Measurements from ENCODE around the gene CMIP.

The CMIP gene

GRCh38 chr16:81669473-81670350, 225.1 kb downstream of the CMIP start:
- no peak overlapping the region for H3K4me3 ChIP-seq (ENCODE audit: low read depth, low read length)
- TF ChIP-seq CTCF (IDR thresholded peaks at IDR 0.05; ENCODE audit: low read depth, low read length): no peak

GRCh38 chr16:81671738-81672597, 227.4 kb downstream of the CMIP start:
- TF ChIP-seq CTCF (IDR thresholded peaks at IDR 0.05; ENCODE audit: low read depth, low read length): no peak
- no peak overlapping the region for H3K4me3 ChIP-seq (ENCODE audit: low read depth, low read length)

GRCh38 chr16:81673432-81673831, 228.8 kb downstream of the CMIP start:
- TF ChIP-seq CTCF (IDR thresholded peaks at IDR 0.05; ENCODE audit: low read depth, low read length): no peak

GRCh38 chr16:81675662-81676061, 231.1 kb downstream of the CMIP start:
- H3K4me3 ChIP-seq (ENCODE audit: low read depth, low read length): no peak overlapping the region
- TF ChIP-seq CTCF (IDR thresholded peaks at IDR 0.05; ENCODE audit: low read depth, low read length): no peak

More at GRCh38 chr16:81673432-81673831, 228.8 kb downstream of the CMIP start:
- no peak overlapping the region for H3K4me3 ChIP-seq (ENCODE audit: low read depth, low read length)

GRCh38 chr16:81676066-81676882, 231.7 kb downstream of the CMIP start:
- no peak overlapping the region for H3K4me3 ChIP-seq (ENCODE audit: low read depth, low read length)
- no peak for TF ChIP-seq CTCF (IDR thresholded peaks at IDR 0.05; ENCODE audit: low read depth, low read length)

GRCh38 chr16:81676883-81677737, 232.5 kb downstream of the CMIP start:
- TF ChIP-seq CTCF (IDR thresholded peaks at IDR 0.05; ENCODE audit: low read depth, low read length): no peak
- H3K4me3 ChIP-seq (ENCODE audit: low read depth, low read length): no peak overlapping the region
